ENCODE data around the gene RHAG. TPM values are rescaled to one million over a fixed set of nuclear protein-coding genes. Genes with fewer than 3 reads are reported as not detected.
"Not testable (repeated sequence)": the region's sequence is repeated elsewhere in the genome, so short reads cannot be mapped to it uniquely, and the experiment has no call there.

RHAG gene
- total RNA-seq, 1 donor from 2014 or later: not detected

- DNase-seq (ENCODE audit: low read depth): no peak
Observed at GRCh38 chr6:49635978-49636712, 494 bp downstream of the RHAG start.

- no peak for DNase-seq (ENCODE audit: low read depth)
Observed at GRCh38 chr6:49635480-49635879, 1.2 kb downstream of the RHAG start.

DNA sequence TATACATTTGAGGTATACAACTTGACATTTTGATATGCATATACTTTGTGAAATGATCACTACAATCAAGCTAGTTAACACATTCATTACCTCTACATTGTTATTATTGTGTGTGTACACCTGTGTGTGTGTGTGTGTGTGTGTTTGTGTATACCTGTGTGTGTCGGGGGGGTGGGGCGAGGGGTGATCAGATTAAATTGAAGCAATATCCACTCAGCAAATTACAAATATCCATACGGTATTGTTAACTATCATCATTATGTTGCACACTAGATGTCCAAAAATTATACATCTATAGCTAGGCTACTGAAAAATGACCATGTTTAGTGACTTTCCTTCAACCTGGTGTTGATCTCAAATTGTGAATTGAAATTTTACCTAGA, 1.8 kb downstream of the RHAG start:
- no peak for DNase-seq (ENCODE audit: low read depth)

- no peak for DNase-seq (ENCODE audit: low read depth)
Observed at GRCh38 chr6:49634092-49634835, 2.4 kb downstream of the RHAG start.

DNA sequence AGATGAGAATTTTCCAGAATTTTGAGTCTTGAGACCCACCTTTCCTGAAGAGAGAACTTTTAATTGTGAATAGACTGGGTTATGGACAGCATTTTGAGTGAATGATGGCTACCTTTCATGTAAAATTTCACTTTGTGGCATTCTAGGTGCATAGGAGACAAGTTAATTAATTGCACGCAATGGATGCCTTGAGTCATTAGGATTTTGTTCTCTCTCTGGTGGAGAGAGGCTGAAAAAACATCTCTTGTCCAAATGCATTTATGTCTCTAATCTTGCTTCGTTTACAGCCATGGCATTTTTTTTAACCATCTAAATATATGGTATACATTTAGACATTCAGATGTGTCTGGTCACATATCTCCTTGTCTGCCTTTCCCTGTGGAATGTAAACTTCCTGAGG, 3.1 kb downstream of the RHAG start:
- DNase-seq (ENCODE audit: low read depth): no peak

DNA sequence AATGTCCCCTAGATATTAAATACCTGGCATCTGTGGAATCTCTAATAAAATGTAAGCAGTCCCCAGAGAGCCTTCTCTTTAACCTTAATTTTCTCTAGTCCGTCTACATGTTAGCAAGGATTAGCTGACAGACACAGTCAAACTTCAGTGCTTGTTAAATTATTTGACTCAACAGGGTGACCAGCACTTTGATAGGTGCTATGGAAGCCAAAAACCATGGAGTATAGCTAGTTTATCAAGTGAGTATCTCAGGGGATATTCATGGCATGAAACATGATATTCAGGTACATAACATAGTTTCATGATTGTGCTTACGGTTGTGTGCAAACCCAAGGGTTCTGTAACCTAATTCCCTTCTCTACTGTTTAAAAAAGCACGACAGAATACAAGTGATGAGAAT, 3.9 kb downstream of the RHAG start:
- DNase-seq (ENCODE audit: low read depth): no peak

- not testable (repeated sequence) for DNase-seq (ENCODE audit: low read depth)
Observed at GRCh38 chr6:49629485-49630088, 7.1 kb downstream of the RHAG start.

DNA sequence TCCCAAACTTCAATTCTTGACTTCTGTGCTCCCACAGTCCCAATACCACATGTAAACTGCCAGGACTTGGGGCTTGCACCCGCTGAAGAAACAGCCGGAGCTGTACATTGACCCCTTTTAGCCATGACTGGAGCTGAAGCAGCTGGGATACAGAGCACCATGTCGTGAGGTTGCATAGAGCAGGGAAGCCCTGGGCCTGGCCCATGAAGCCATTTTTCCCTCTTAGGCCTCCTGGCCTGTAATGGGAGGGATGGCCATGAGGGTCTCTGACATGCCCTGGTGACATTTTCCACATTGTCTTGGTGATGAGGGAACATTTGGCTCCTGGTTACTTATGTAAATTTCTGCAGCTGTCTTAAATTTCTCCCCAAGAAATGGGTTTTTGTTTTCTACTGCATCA, 9.8 kb downstream of the RHAG start:
- no peak for DNase-seq (ENCODE audit: low read depth)

DNA sequence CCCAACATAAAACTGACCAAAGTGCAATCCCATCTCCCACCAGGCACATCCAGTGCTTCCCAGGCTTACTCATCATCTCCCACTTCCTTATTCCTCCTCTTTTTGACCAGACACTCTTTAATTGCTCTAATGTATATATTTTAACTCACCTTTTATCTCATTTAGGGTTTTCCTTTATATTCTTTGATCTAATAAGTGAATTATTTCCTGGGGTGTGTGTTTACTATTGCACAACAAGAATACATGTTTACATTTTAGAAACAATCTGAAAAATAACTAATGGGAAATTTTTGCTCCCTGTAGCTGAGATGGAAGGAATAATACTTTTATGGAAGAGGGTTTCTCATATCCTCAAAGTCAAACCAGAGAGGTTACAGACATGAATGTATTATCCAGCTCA, 18.4 kb downstream of the RHAG start:
- no peak for DNase-seq (ENCODE audit: low read depth)

- not testable (repeated sequence) for DNase-seq (ENCODE audit: low read depth)
Observed at GRCh38 chr6:49614144-49614543, 22.5 kb downstream of the RHAG start.

GRCh38 chr6:49609285-49609684, 27.4 kb downstream of the RHAG start:
- no peak for DNase-seq (ENCODE audit: low read depth)

- DNase-seq (ENCODE audit: low read depth): not testable (repeated sequence)
Observed at GRCh38 chr6:49608275-49608674, 28.4 kb downstream of the RHAG start.

GRCh38 chr6:49607391-49607982, 29.2 kb downstream of the RHAG start:
- DNase-seq (ENCODE audit: low read depth): no peak

- peak; percentile 80 for DNase-seq (ENCODE audit: low read depth)
Observed at GRCh38 chr6:49606721-49607390, 29.8 kb downstream of the RHAG start.

DNA sequence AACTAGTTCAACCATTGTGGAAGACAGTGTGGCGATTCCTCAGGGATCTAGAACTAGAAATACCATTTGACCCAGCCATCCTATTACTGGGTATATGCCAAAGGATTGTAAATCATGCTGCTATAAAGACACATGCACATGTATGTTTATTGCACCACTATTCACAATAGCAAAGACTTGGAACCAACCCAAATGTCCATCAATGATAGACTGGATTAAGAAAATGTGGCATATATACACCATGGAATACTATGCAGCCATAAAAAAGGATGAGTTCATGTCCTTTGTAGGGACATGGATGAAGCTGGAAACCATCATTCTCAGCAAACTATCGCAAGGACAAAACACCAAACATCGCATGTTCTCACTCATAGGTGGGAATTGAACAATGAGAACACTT, 32.6 kb downstream of the RHAG start:
- not testable (repeated sequence) for DNase-seq (ENCODE audit: low read depth)

- not testable (repeated sequence) for DNase-seq (ENCODE audit: low read depth)
Observed at GRCh38 chr6:49587262-49587661, 49.4 kb downstream of the RHAG start.

DNA sequence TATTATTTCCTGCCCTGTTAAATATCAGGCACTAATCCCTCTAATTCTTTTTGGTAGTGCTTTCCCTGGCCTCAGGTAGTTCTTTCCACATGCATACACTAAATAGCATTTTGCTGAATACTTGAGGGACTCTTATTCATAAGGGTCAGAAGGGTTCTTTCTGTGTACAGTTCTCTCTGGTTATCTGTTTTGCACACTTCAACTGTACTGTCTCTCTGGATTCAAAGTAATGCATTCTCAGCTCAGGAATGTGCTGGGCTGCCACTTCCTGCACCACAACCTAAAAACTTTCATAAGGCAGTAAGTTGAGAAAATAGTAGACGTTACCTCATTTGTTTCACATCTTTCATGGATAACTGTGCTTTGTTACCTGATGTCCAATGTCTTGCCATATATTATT, 54.1 kb downstream of the RHAG start:
- DNase-seq (ENCODE audit: low read depth): no peak

GRCh38 chr6:49579649-49580048, 57.0 kb downstream of the RHAG start:
- no peak for DNase-seq (ENCODE audit: low read depth)

- DNase-seq (ENCODE audit: low read depth): no peak
Observed at GRCh38 chr6:49576618-49577017, 60.0 kb downstream of the RHAG start.

- DNase-seq (ENCODE audit: low read depth): peak; percentile 60
Observed at GRCh38 chr6:49570474-49571079, 66.1 kb downstream of the RHAG start.

DNA sequence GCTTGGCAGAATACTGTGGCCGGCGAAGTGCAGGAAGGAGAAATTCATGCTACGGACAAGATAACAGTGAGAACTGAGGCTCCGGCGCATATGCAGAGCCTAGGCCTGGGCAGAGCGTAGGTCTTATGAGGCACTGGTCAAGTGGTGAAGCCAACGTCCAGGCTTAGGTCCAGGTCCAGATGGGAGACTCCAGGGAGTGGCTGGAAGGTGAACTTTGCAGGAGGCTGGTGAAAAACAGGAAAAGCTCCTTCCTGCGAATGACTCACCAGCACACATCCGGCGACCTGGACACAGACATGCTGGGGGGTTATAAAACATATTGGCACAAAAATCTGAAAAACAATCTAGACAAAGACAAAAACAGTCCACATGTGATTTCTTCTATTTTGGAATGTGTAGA, 70.8 kb downstream of the RHAG start:
- DNase-seq (ENCODE audit: low read depth): peak; percentile 44

DNA sequence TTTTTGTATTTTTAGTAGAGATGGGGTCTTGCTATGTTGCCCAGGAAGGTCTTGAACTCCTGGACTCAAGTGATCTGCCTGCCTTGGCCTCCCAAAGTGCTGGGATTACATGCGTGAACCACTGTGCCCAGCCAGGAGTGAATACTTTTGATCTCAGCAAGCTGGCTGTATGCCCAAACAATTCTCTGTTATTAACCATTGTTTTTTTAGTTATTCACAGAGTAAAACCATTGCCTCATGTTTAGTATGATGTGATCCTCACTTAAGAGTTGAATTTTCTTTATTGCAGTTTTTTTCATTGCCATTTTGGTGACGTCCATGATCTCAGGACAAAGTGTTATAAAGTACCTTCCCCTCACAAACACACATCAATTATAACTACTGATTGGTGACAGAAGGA, 71.4 kb downstream of the RHAG start:
- no peak for DNase-seq (ENCODE audit: low read depth)
